GM12878 (cell line): ENCODE results near the gene SPDL1. TPM values are rescaled to one million over a fixed set of nuclear protein-coding genes. Genes with fewer than 3 reads are reported as not detected.

Experiments
- ATAC-seq: fragments of 200-7000 bp; cut with Tn5 transposase; 3 replicates; pipeline ENCODE4 v1.9.1; 2020; ENCODE audit warnings: mild to moderate bottlenecking, moderate library complexity
- BruUV-seq: library from RNA; stranded (reverse); fragments of 400-500 nt; replicated peaks from 2 replicates; lab custom pipeline; 2021; lab: Mats Ljungman, UMichigan
- CTCF ChIA-PET: fragments of 300-600 bp; sonication (Branson Sonifier 250); formaldehyde crosslinking; extraction: SDS; loops from one replicate; lab custom pipeline; 2021; ENCODE audit warnings: inconsistent platforms; lab: Yijun Ruan, JAX
- POLR2A ChIA-PET: fragments of 350-600 bp; formaldehyde crosslinking; extraction: SDS; loops from one replicate; lab custom pipeline; 2021; ENCODE audit warnings: inconsistent platforms; lab: Charles Lee
- RAD21 ChIA-PET: fragments of 300-600 bp; sonication (Branson Sonifier 250); formaldehyde crosslinking; loops from one replicate; lab custom pipeline; 2023; ENCODE audit warnings: antibody characterized with exemption; ENCODE audit not compliant: unreplicated experiment; lab: Charles Lee
- SMC1A ChIA-PET: fragments of 300-600 bp; sonication (Branson Sonifier 250); formaldehyde crosslinking; loops from one replicate; lab custom pipeline; 2023; ENCODE audit not compliant: unreplicated experiment, uncharacterized antibody; lab: Charles Lee
- DNase-seq: peaks from one replicate; pipeline ENCODE4 v3.0.0-alpha.2; 2011; ENCODE audit warnings: low read depth, low spot score
- FAIRE-seq: peaks from 3 replicates; lab custom pipeline; 2011; peaks lifted over from hg19 to GRCh38; lab: Jason Lieb, UNC
- H2AFZ ChIP-seq: 2 replicates; pipeline ENCODE4 v1.6.0; 2011; ENCODE audit warnings: low read depth, low read length, control low read depth; ENCODE audit not compliant: control insufficient read depth
- H3K27ac ChIP-seq: 2 replicates; pipeline ENCODE4 v1.5.1; 2011; ENCODE audit warnings: control low read depth; ENCODE audit not compliant: control insufficient read depth, insufficient read depth
- H3K27me3 ChIP-seq, 2 experiments: replicated peaks in 1 of 2; 2 replicates each; pipeline versions ENCODE4 v1.6.0 to v1.6.1; 2011; ENCODE audit warnings: low read length in 1 of 2; ENCODE audit not compliant: control insufficient read depth in 2 of 2, insufficient read depth in 2 of 2
- H3K36me3 ChIP-seq, 2 experiments: 2 replicates each; pipeline ENCODE4 v1.5.1; 2011; ENCODE audit warnings: low read length in 1 of 2; ENCODE audit not compliant: control insufficient read depth in 2 of 2, insufficient read depth in 2 of 2
- H3K4me1 ChIP-seq: 2 replicates; pipeline ENCODE4 v1.6.1; 2011; ENCODE audit warnings: mild to moderate bottlenecking, low read length, moderate library complexity, mixed read lengths; ENCODE audit not compliant: control insufficient read depth, insufficient read depth
- H3K4me2 ChIP-seq: 2 replicates; pipeline ENCODE4 v1.6.0; 2011; ENCODE audit warnings: control low read depth; ENCODE audit not compliant: control insufficient read depth, insufficient read depth
- H3K4me3 ChIP-seq: fragments of 200-600 bp; sonication (generic); 2 replicates; pipeline ENCODE4 v1.5.1; 2016
- H3K79me2 ChIP-seq: 2 replicates; pipeline ENCODE4 v1.6.0; 2011; ENCODE audit warnings: low read length; ENCODE audit not compliant: control insufficient read depth, insufficient read depth
- H3K9ac ChIP-seq: 2 replicates; pipeline ENCODE4 v1.8.0; 2011; ENCODE audit warnings: low read length, control low read depth, mixed read lengths; ENCODE audit not compliant: control insufficient read depth, insufficient read depth
- H3K9me3 ChIP-seq: replicated peaks from 3 replicates; pipeline ENCODE4 v1.5.1; 2011; ENCODE audit warnings: mild to moderate bottlenecking, low read length; ENCODE audit not compliant: control insufficient read depth, insufficient read depth
- H4K20me1 ChIP-seq: 2 replicates; pipeline ENCODE4 v1.6.0; 2011; ENCODE audit not compliant: control insufficient read depth, insufficient read depth
- BCL11A ChIP-seq: IDR thresholded peaks from 2 replicates; pipeline ENCODE4 v1.6.1; 2011; ENCODE audit warnings: low read depth, low read length
- CHD1 ChIP-seq: IDR thresholded peaks from 2 replicates; pipeline ENCODE4 v1.6.1; 2012; ENCODE audit warnings: low read depth, low read length, improper control_type of control experiment
- CHD4 ChIP-seq: fragments of 200-600 bp; sonication (generic); IDR thresholded peaks from 2 replicates; pipeline ENCODE4 v1.6.1; 2016; ENCODE audit warnings: mild to moderate bottlenecking
- CREM ChIP-seq: IDR thresholded peaks from 2 replicates; pipeline ENCODE4 v1.6.1; 2014; ENCODE audit warnings: antibody characterized with exemption, low read depth
- EGR1 ChIP-seq, 2 experiments: IDR thresholded peaks; 1 replicate in 1 of 2; 2 replicates in 1 of 2; pipeline ENCODE4 v1.6.1; 2011 to 2012; ENCODE audit warnings: low read depth in 2 of 2, low read length in 2 of 2, borderline replicate concordance in 1 of 2, mild to moderate bottlenecking in 1 of 2, moderate library complexity in 1 of 2
- IRF4 ChIP-seq: IDR thresholded peaks from 2 replicates; pipeline ENCODE4 v1.6.1; 2011; ENCODE audit warnings: low read depth, low read length
- JUNB ChIP-seq: IDR thresholded peaks from 2 replicates; pipeline ENCODE4 v1.6.1; 2016; ENCODE audit warnings: antibody characterized with exemption, mild to moderate bottlenecking
- KDM1A ChIP-seq: fragments of 200-600 bp; sonication (generic); IDR thresholded peaks from 2 replicates; pipeline ENCODE4 v1.6.1; 2016; ENCODE audit warnings: borderline replicate concordance
- MTA2 ChIP-seq: fragments of 450-650 bp; IDR thresholded peaks from 2 replicates; pipeline ENCODE4 v1.6.1; 2016; ENCODE audit warnings: low read depth, mild to moderate bottlenecking, moderate library complexity
- NR2C1 ChIP-seq: fragments of 450-650 bp; IDR thresholded peaks from 2 replicates; pipeline ENCODE4 v1.6.1; 2017; ENCODE audit warnings: antibody characterized with exemption, mild to moderate bottlenecking, moderate library complexity
- POLR2A ChIP-seq: IDR thresholded peaks from 2 replicates; pipeline ENCODE4 v1.6.1; 2011; ENCODE audit warnings: low read depth, mild to moderate bottlenecking, low read length
- RUNX3 ChIP-seq: IDR thresholded peaks from 2 replicates; pipeline ENCODE4 v1.6.1; 2012; ENCODE audit warnings: low read length, inconsistent platforms
- WRNIP1 ChIP-seq: IDR thresholded peaks from 2 replicates; pipeline ENCODE4 v1.6.1; 2011; ENCODE audit warnings: low read depth, low read length, improper control_type of control experiment, borderline replicate concordance
- ZZZ3 ChIP-seq: IDR thresholded peaks from 2 replicates; pipeline ENCODE4 v1.6.1; 2011; ENCODE audit warnings: low read depth; ENCODE audit not compliant: control insufficient read depth, insufficient read length
- WGBS: methylation state at CpG from one replicate; pipeline ENCODE4 v1.1.6; 2016; ENCODE audit warnings: low lambda C conversion rate; ENCODE audit not compliant: insufficient replicate concordance, insufficient coverage; ENCODE audit errors: missing lambda C conversion rate; 5-methylcytosine and 5-hydroxymethylcytosine counted together
- in situ Hi-C: fragments of 300-500 bp; cut with MboI; formaldehyde crosslinking; loops from 9 replicates; pipeline ENCODE4 v1.14.3; 2018; ENCODE audit warnings: mixed read lengths
- intact Hi-C: fragments of 100-400 bp; cut with micrococcal nuclease; formaldehyde crosslinking; loops from one replicate; pipeline ENCODE4 v1.14.2; 2022; ENCODE audit not compliant: unreplicated experiment
- polyA plus RNA-seq, 11 experiments: library from polyadenylated mRNA; depleted of rRNA in 4 of 11; unstranded in 6 of 11; stranded (reverse) in 5 of 11; fragments of >200 nt; fragmentation: Nextera tagmentation in 4 of 11; fragmentation: Illumina TruSeq in 1 of 11; extraction: Ambion mirVana in 4 of 11; extraction: Trizol in 1 of 11; gene quantifications; 1 replicate in 1 of 11; 2 replicates in 10 of 11; pipeline versions ENCODE4 v1.2.1 to v1.2.3, GENCODE V29; 2011 to 2016; ENCODE audit warnings: inconsistent platforms in 2 of 11, missing spikeins in 2 of 11, low read depth in 1 of 11
- total RNA-seq, 4 experiments: library from RNA; depleted of rRNA in 3 of 4; stranded (reverse); fragments of >200 nt in 3 of 4; fragmentation: Illumina TruSeq in 1 of 4; extraction: Trizol in 1 of 4; gene quantifications; 2 replicates each; pipeline versions ENCODE4 v1.2.1 to v1.2.3, GENCODE V29; 2013 to 2021

The SPDL1 gene
- total and polyA plus RNA-seq, 10 of the 15 experiments (the other 5 are each of a cell fraction or from before 2014, with no cell fraction given): 34.2 to 69.9 (median 46.0) TPM

DNA sequence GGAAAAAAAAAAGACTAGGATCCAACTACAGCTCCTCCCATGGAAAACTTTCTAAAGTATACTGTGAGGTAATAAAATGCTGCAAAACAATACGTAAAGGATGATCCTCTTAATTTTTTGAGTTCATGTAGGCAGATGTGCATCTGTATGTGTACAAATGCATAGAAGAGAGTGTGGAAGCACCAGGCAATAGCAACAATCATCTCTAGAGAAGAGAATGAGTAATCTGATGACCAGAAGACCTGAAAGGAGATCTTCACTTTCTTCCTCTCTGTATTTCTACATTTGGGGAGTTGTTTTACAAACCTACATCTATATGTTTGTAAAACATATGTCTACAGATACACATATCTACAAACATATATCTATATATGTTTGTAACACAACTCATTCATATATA lies 29.3 kb upstream of the SPDL1 start:
- H3K27me3 ChIP-seq: peaks cover 1 to 3% of the 10 kb centered on the region in 2 experiments; a peak in 1 of 4 replicates
- 0% methylated on average over 1 of the region's 1 CpG for WGBS
- TF ChIP-seq CREM (0 out of 2 replicates have a peak, but pooled peaks have one; percentile 15), BCL11A (no peak), EGR1 (IDR thresholded peaks at IDR 0.05; ENCODE audit: borderline replicate concordance in 1 of 2, low read depth in 2 of 2, low read length in 2 of 2) (no peak), CHD1 (no peak), ZZZ3 (no peak), POLR2A (no peak), WRNIP1 (no peak), MTA2 (no peak), NR2C1 (no peak), JUNB (peak; percentile 89), CHD4 (no peak), IRF4 (peak; percentile 57; the same call in 1 of the 2 replicates), KDM1A (no peak), RUNX3 (peak; percentile 27; the same call in 1 of the 2 replicates)
- RAD21 ChIA-PET: no interaction called here
- ATAC-seq (peak; percentile 76), FAIRE-seq (no peak), DNase-seq (no peak)
- H3K9me3 ChIP-seq: no peaks in the 10 kb centered on the region
- POLR2A ChIA-PET: no interaction called here
- in situ Hi-C loops: no loop called here
- CTCF ChIA-PET: no interaction called here
- H3K9ac ChIP-seq: no peak overlapping the region
- no peaks in the 10 kb centered on the region for H3K79me2 ChIP-seq
- SMC1A ChIA-PET: no interaction called here
- no peaks in the 10 kb centered on the region for H3K4me1 ChIP-seq
- H3K36me3 ChIP-seq: no peaks in the 10 kb centered on the region
- intact Hi-C loops: no loop called here
- no peak overlapping the region for H3K4me2 ChIP-seq
- no TSS peak for BruUV-seq
- H4K20me1 ChIP-seq: no peaks in the 10 kb centered on the region
- no peak overlapping the region for H3K4me3 ChIP-seq
- no peak overlapping the region for H2AFZ ChIP-seq
- no peak overlapping the region for H3K27ac ChIP-seq
